NCI-H460 (cell line): ENCODE results near the gene PFKFB2. TPM values are rescaled to one million over a fixed set of nuclear protein-coding genes. Genes with fewer than 3 reads are reported as not detected.

ENCODE experiments used
- DNase-seq: peaks from one replicate; pipeline ENCODE4 v3.0.0-alpha.2; 2016; ENCODE audit warnings: low read depth; ENCODE audit errors: extremely low read depth
- total RNA-seq: library from RNA; depleted of rRNA; stranded (reverse); fragments of >200 nt; shearing (Covaris generic); gene quantifications from 2 replicates; pipeline ENCODE4 v1.2.3, GENCODE V29; 2014

PFKFB2 gene
- total RNA-seq, 1 experiment from 2014 or later: 4.4 TPM

DNA sequence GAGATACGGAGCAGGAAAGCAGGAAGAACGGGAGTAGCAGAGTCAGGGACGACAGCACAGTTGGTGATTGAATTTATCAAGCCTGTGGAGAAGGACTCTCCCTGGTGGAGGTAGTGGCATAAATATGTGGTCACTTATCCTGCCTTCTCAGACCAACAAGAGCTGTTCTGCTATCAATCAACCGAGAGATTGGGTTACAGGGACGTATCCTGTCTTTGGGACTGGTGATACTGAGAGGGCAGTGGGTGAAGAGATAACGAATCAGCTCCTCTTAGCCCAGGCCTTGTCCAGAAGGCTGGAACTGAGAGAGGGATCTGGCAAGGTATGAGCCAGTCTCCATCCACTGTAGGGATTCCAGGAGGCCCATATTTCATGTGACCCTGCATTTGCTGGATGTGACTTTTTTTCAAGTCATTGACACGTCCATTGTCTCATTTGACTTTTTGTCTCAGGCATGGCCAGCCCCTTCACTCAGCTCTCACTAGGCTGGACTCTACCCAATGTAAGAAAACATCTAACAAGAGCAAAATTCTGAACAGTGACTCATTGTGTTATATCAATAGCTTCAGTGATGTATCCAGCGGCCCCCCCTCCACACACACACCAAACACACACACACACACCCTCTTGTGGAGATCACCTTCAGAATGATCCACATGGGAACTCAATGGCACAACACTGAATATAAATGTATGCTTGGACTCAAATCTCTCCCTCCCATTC lies 31.8 kb upstream of the PFKFB2 start:
- no peak for DNase-seq

DNA sequence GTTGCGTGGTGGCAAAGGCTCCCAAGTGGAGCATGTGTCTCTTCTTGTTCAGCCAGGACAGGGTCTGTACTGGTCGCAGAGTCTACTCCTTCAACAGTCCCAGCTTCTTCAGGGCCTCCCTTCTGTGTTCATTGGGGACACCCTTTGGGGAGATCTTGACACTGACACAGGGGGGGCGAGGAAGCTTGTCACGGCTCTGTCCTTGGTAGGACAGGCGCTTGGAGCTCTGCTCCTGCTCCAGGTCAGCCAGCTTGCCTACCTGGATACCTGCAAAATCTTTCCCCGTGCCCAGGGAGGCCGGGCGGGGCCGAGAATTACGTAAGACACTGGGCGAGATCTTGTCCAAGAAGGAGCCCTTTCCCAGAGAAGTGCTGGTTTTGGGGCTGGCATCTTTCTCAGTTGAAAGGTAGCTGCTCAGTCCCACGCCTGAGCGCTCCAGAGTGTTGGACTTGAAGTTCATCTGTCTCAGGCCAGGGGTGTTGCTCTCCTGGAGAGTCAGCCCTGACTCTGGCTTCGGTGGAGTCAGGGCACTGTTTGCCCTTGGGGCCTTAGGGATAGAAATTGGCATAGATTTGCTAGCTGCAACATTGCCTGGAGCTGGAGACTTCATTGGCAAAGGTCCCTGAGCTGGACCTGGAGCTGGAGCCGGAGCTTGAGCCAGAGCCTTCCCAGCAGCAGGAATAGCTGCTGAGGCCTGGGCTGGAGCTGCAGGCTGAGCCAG lies 31.0 kb upstream of the PFKFB2 start:
- no peak for DNase-seq

DNA sequence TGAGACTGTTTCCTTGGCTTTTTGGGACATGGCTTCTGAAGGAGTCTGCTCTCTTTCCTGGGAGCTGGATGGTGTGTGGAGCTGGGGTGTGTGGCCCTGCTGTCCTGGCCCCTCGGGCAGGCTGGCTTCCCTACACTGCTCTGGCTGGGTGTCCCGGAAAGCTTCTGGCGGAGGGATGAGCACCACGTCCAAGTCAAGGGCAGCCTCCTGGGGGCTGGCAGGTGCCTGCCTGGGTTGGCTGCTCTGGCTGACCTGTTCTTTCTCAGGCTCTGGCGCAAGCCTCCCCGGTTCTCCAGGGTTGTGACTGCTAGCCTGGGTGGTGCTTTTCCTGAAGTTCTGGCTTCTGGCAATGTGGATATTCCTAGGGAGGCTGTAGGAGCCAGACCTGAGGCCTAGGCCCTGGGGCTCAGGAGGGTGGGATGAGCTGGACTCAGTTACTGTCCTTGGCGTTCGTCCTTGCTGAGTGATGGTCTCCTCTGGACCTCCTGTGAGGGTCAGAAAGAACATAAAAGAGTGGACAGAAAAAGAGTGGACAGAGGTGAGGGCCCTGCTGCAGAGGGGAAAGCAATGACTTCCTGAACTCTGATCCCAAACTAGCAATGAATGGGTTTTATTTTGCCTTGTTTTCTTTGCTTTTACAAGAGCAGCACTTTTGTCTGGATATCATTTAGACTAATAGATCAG lies 29.9 kb upstream of the PFKFB2 start:
- DNase-seq: no peak

DNA sequence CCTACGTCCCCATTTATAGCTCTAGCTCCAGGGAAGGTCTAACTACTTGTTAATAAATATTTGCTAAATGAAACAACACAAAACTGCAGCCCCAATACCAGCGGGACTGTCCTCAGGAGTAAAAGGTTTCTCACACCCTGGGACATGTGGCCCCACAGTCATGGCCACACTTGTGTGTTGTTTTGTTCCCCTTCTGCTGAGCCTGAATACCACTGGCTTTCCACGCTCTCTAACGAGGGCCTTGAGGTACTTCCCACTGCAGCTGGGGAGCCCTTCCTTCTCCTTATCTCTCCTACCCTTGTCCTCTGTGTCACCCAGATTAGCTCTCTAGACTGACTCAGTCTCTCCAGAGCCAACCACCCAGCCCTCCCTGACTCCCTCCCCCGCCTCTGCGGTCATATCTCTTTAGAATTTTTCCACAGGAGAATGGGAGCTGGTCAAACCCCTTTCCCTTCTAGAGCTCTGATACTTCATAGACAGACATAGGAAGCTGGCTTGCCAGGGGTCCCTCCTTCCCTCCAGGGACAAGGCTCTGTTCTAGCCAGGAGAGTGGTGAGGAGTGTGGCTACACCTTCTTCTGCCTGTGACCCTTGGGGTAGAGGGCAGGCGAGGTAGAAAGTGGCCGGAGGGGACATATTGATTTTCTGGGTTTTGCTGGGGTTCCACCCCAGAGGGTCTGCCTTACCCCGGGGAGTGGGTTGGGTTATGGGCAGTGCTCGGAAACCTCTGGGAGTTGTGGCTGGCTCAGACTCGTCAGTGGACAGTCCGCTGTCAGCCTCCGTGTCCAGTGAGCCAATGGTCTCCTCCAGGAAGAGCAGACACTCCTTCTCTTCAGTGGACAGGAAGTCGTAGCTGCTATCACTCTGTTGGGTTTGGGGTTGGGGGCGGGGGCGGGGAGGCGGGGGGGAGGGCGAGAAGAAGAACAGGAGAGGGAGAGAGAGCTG lies 28.6 kb upstream of the PFKFB2 start:
- no peak for DNase-seq

DNA sequence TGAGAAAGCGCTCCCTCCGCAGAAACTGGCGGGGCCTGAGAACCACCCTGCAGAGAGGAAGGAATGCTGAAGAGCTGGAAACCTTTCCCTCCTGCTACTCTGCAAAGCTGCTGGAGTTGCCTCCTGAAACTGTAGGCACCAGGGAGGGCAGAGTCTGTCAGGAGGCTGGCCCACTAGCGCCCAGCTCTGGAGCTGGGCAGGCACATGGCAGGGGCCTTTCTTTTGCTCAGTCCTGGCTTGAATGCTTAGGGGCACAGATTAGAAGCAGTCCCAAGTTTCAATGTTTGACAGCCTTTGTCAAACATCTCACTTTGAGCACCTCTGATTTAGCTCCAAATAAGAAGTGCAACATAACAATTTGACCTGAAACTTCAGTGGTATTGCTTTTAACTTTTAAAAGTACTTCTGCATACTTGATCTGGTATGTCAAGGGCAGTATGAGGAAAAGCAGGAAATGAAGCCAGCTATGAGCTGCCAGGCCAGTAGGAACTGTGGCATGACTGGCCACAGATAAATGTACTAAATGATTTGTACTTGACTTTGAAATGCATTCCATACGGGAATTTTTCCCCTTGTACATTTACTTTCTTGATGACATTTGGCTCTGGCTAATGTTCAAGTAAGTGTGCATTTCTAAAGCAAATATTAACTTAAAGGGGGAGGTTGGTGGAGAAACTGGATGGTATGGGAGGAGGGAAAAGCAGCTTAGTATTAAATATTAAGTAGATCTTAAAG lies 27.8 kb upstream of the PFKFB2 start:
- no peak for DNase-seq

DNA sequence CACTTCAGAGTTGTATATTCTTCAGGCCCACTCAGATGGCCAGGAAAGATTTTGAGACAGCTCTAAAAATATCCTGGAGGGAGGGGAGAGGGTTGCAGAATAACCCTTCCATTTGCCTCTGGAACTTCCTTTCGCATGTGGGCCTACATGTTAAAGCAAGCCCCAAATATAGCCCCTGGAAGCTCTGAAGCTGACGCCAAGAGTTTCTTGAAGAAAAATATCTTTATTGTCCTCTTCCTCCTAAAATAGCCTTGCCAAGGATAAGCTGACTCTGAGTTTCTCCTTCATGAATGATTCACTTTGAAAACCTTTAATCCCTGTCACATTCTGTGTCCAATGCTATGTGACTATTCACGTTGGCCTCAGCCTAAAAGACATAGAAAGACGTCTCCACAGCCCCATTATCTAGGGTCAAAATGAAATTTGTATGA lies 27.0 kb upstream of the PFKFB2 start:
- no peak for DNase-seq

DNA sequence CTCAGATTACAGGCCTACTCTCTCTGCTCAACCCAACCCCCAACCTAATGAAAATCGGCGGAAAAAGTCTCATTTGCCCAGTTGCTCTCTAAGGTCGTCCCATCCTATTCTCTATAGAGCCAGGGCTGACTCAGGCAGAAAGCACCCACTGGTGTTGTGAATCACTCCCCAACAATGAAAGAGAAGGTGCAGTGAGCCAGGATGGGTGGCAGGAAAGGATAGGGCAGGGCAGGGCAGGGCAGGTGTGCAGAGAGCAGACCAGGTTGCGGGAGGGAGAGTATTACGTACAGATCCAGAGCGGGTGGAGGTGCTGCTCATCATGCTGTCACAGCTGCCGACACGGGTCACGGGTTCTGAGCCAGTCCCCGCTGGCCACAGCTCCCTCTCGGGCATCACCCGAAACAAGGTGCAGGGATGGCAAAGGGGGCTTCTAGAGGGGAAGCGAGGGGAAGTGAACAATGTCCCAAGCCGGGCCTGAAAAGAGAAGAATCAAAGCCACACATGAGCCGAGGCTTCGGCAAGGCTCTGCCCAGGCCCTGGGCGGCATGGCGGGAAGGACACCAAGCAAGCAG lies 25.8 kb upstream of the PFKFB2 start:
- no peak for DNase-seq

DNA sequence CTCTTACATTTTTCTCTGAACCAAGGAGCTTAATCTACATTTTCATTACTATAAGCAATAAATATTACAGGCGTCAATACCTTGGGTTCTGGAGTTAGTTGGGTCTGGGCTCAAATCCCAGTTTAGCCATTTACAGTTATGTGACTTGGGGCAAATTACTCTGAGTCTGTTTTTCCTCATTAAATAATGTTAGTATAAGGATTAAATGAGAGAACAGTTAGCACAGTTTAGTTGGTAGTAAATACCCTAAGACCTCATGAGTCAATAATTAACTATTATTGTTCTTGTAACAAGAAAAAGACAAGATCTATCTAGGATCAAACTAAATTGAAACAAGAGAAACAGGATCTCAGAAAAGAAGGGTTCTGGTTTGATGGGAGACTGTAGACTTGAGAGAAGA lies 25.2 kb upstream of the PFKFB2 start:
- no peak for DNase-seq

DNA sequence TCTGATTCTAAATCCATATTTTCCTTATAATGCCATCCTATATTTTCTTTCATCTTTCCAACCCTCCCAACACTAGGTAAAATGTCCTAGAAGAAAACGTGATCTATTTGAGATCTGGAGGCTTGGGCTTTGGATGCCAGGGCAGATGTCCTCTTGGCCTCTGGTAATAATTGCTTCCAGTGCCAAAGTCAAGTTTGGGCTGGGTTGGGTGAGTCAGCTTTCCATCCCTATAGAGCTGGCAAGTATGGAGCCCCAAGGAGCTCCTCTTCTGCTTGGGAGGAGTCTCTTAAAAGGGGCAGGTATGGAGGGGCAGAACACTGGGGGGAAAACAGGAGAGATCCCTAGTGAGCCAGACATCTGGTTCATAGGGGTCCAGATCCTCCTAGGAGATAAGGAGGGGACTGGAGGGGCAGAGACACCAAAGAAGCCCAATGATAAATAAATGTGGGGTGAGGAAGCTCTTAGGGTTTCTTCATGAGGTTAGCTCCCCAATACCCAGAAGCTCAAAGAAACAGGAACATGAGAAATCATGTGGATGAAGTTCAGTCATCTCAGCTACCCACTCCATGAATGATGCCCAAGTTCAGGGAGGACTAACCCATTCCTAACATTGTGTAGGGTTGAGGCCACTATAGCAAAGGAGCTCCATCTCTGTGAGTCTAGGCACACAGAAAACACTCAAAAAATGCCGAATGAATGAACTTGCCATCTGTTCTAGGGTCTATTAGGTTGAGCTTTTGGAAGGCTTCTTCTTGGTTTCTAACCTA lies 24.0 kb upstream of the PFKFB2 start:
- no peak for DNase-seq

DNA sequence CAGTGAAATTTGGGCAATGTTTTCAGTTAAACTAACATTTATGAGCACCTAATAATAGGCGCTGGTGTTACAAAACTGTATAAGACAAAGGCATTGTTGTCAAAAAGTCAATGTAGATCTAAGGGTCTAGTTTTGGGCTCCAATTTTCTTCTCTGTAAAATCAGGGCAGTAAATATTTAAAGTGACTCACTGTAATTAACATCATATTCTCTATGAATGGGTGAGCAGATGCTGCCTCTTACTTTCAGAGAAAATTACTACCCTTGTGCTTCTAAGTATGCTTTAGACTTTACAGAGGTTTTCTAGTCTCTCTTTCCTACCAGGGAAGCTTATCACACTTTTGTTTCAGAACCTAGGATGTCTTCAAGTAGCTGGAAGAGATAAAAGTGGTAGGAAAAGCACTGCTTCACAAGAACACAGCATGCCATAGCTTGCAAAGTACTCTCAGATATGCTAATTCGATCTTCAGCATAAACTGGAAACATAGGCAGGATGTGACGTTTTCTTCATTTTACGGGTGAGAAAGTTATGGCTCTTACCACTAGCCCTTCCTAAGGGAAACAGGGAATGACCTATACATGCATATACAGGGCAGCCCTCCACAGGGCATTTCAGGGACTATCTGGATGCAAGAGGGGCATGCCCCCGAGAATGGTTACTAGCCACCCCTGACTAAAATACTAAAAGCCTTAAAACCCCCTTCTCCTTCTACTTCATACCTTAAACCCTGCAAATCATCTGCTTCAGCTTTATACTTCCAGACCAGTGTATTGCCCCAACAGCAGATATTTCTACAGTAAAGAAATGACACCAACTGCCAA lies 23.2 kb upstream of the PFKFB2 start:
- no peak for DNase-seq

DNA sequence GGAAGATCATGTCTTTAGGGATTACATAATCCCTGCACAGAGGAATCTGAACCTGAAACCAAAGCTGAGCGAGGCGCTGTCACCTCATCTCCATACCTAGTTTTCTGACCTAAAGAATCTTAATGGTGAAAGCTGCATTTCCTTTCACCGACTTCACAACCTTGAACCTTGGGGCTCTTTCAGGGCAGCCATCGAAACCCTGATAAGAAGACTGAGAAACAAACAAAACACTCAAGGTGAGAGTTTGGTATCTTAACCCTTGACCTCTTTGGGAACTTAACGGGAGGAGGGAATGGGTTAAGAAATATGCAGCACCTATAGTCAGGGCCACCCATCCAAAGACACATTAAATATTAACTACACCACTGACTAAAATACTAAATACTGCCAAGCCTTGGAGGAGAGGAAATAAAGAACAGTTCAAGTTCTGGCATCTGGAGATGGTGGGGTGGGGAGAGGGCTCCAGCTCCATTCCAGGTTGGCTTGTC lies 22.5 kb upstream of the PFKFB2 start:
- no peak for DNase-seq

DNA sequence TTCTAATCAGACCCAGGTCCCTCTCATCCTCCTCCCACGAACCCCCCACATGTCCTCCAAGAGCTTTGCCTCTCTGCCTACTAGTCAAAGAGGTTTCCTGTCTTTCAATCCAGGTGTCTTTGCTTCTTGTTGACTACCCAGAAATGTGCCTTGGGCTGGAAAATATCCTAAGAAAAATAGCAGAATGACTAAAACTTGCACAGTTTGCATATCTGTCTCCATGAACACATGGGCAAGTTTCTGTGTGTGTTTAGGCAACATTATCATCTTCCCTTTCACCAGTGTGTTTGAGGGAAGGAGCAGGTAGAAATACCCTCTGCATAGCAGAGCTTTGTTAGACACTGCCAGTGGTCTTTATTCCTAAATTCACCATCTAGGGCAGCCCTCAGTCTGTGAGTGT lies 22.1 kb upstream of the PFKFB2 start:
- no peak for DNase-seq

DNA sequence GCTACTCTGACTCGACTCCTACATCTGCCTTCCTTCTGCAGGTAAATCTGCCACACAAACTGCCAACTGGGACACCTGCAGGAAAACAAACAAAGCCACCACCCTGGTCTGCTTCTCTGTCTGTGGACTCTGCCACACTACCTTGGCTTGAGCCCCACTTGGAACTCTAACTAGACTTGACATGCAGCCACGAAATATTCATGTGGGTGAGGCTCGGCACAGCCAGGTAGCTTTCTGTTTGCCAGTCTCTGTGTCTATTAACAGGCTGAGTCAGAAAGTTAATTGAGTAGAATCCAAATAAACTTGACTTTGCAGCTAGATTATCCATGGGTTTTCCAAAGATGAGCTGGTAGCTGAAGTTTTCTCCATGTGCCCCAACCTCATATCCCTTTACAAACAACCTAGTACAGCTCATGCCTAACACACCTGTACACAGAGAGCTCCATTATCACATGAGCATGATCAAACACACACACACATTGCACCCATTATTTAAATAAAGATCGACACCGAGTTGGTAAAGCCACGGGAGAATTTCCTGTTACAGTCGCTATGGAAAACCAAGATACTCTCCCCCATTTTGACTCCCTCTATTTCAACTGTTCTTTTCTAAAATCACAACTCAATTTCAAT lies 21.3 kb upstream of the PFKFB2 start:
- DNase-seq: no peak

DNA sequence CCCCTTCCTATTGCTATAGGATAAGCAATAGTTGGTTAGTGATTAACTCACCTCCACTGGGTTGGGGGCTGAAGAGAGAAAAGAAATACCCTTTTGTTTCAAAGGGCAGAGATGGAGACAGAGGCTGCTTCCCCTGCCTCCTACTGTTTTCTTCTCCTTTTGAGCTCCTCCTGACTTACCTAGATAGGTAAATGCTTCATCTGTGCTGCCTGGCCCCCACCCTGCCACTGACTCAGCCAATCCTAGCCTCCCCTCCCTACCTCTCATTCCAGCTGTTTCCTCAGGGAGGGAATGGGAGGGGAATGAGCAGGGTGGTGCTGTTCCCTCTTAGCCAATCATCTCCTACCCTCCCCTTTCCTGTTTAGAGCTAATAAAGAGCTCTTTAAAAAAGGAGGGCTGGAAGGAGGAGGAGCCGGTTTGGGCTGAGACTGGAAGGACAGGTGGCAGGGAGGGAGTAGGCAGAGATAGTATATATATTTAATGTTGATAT lies 20.5 kb upstream of the PFKFB2 start, which contains the start of gene C1orf116:
Gene C1orf116, minus strand, starts transcription at position 229 of the 490 bp plus-strand sequence. CDS start 5,158 bp downstream, outside the sequence.
- DNase-seq: no peak

DNA sequence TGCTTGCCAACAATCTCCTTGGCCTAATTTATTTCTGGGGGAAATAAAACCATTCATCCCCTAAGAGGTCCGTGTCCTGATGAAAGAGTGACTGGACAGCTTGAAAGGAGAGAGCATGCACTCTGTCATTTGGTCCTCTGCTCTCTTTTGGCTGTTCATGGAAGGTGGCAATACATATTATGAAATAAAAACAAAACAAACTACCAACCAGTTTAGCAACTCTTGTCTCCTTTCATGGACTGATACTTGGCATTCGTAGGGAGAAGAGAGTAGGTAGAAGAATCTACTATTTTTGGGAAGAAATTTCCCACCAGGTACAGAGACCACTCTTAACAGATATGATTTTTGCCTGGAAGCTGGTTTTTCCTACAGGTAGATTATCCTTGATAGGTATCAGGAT lies 19.8 kb upstream of the PFKFB2 start:
- no peak for DNase-seq

DNA sequence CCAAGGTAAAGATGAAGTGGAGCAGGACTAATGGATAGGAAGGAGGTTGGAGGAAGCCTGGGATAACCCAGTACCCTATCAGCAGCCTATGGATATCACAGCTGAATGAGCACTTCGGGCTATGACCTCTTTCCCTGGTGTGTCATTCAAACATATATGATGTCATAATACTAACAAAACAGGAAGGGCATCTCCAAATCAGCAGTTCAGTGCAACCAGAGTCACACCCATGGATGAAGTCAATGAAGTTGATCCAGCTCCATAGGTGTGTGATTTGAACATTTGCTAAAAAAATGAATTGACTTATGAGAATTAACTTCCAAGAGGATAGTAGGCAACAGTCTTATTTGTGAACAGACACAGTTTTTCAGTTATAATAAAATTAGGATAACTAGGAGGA lies 18.9 kb upstream of the PFKFB2 start:
- DNase-seq: no peak

DNA sequence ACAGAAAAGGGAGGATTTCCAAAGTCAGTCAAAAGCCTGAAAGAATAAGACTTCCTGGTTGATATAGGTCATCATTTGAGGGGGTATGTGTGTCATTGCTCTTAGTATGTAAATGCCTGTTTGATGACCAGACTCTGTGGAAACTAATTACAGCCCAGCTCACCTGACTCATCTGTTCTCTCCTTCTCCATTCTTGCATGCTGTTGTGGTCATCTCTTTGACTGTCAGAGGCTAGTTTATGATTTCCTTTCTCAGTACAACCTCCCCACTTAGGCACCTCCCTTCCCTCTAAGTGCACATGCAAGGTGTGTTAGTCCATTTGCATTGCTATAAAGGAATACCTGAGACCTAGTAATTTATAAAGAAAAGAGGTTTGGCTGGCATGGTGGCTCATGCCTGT lies 18.1 kb upstream of the PFKFB2 start:
- no peak for DNase-seq
